ENCODE measurements around the gene SHANK1. TPM values are rescaled to one million over a fixed set of nuclear protein-coding genes. Genes with fewer than 3 reads are reported as not detected.

SHANK1 gene
- total RNA-seq, 4 donors from 2014 or later, result 0.10 to 0.45 TPM; not detected in 2

DNA sequence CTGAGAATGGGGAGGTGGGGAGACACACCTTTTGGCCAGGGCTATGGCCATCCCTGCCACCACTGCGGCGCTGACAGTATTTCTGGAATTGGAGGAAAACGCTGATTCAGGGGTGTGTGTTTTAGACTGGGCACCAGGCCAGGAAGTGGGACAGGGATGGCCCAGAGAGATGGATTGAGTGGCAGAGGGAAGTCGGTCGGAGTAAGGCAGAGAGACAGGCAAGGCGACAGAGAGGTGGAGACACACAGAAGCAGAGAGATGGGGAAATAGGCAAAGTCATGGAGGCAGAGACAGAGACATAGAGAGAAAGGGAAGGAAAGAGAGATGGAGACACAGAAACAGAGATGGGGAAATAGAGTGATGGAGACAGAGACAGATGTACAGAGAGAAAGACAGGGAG is 74.5 kb downstream of the SHANK1 start:
- H3K36me3 ChIP-seq, result no peaks in the 10 kb centered on the region
- H3K4me1 ChIP-seq, result no peaks in the 10 kb centered on the region
- H3K27me3 ChIP-seq, result no peaks in the 10 kb centered on the region
- 69 to 74% methylated on average over 6 of the region's 6 CpGs for WGBS, 2 donors
- no peak overlapping the region for H3K4me3 ChIP-seq (replicated peaks in 1 of 3)
- no peak for DNase-seq
- no peaks in the 10 kb centered on the region for H3K9me3 ChIP-seq
- intact Hi-C loops (cut with DNase I), result no loop called here
- no peak for TF ChIP-seq POLR2A (IDR thresholded peaks at IDR 0.05)
- TF ChIP-seq, protein P1, sequence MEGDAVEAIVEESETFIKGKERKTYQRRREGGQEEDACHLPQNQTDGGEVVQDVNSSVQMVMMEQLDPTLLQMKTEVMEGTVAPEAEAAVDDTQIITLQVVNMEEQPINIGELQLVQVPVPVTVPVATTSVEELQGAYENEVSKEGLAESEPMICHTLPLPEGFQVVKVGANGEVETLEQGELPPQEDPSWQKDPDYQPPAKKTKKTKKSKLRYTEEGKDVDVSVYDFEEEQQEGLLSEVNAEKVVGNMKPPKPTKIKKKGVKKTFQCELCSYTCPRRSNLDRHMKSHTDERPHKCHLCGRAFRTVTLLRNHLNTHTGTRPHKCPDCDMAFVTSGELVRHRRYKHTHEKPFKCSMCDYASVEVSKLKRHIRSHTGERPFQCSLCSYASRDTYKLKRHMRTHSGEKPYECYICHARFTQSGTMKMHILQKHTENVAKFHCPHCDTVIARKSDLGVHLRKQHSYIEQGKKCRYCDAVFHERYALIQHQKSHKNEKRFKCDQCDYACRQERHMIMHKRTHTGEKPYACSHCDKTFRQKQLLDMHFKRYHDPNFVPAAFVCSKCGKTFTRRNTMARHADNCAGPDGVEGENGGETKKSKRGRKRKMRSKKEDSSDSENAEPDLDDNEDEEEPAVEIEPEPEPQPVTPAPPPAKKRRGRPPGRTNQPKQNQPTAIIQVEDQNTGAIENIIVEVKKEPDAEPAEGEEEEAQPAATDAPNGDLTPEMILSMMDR (IDR thresholded peaks at IDR 0.05), result no peak
- H3K27ac ChIP-seq, result no peak overlapping the region

DNA sequence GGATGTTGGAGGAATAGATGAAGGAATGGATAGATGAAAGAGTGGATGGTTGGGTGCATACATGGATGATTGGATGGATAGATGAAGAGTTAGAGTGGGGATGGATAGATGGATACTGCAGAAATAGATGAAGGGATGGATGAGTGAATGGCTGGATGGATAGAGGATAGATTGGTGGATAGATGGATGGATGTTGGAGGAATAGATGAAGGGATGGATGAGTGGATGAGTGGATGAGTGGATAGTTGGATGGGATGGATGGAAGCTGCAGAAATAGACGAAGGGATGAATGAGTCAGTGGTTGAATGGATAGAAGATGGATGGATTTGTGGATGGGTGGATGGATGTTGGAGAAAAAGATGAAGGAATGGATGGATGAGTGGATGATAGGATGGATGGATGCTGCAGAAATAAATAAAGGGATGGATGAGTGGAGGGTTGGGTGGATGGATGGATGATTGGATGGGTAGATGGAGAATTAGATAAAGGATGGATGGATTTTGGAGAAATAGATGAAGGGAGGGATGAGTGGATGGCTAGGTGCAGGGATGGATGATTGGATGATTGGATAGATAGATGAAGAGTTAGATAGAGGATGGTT is 75.2 kb downstream of the SHANK1 start:
- Histone ChIP-seq H3K4me3 (replicated peaks in 1 of 3) (no peak overlapping the region), H3K27ac (no peak overlapping the region), H3K9me3 (no peaks in the 10 kb centered on the region), H3K4me1 (no peaks in the 10 kb centered on the region), H3K27me3 (no peaks in the 10 kb centered on the region), H3K36me3 (no peaks in the 10 kb centered on the region)
- intact Hi-C loops (cut with DNase I), result no loop called here
- no peak for DNase-seq
- WGBS, 2 donors, result 34 to 41% methylated on average over 1 of the region's 1 CpG
- TF ChIP-seq POLR2A (IDR thresholded peaks at IDR 0.05), result no peak
- TF ChIP-seq, protein P1 (IDR thresholded peaks at IDR 0.05), result no peak

GRCh38 chr19:50640368-50640767 is 79.2 kb downstream of the SHANK1 start:
- WGBS, 2 donors, result 72 to 74% methylated on average over 2 of the region's 2 CpGs
- TF ChIP-seq, protein P1 (IDR thresholded peaks at IDR 0.05), result no peak
- no peak for TF ChIP-seq POLR2A (IDR thresholded peaks at IDR 0.05)
- no peak for DNase-seq
- peaks cover 0 to 2% of the 10 kb centered on the region in 2 donors for H3K4me1 ChIP-seq
- H3K36me3 ChIP-seq, result no peaks in the 10 kb centered on the region
- H3K9me3 ChIP-seq, result no peaks in the 10 kb centered on the region
- no peak overlapping the region for H3K27ac ChIP-seq
- H3K27me3 ChIP-seq, result no peaks in the 10 kb centered on the region
- H3K4me3 ChIP-seq (replicated peaks in 1 of 3), result no peak overlapping the region
- intact Hi-C loops (cut with DNase I), result no loop called here

DNA sequence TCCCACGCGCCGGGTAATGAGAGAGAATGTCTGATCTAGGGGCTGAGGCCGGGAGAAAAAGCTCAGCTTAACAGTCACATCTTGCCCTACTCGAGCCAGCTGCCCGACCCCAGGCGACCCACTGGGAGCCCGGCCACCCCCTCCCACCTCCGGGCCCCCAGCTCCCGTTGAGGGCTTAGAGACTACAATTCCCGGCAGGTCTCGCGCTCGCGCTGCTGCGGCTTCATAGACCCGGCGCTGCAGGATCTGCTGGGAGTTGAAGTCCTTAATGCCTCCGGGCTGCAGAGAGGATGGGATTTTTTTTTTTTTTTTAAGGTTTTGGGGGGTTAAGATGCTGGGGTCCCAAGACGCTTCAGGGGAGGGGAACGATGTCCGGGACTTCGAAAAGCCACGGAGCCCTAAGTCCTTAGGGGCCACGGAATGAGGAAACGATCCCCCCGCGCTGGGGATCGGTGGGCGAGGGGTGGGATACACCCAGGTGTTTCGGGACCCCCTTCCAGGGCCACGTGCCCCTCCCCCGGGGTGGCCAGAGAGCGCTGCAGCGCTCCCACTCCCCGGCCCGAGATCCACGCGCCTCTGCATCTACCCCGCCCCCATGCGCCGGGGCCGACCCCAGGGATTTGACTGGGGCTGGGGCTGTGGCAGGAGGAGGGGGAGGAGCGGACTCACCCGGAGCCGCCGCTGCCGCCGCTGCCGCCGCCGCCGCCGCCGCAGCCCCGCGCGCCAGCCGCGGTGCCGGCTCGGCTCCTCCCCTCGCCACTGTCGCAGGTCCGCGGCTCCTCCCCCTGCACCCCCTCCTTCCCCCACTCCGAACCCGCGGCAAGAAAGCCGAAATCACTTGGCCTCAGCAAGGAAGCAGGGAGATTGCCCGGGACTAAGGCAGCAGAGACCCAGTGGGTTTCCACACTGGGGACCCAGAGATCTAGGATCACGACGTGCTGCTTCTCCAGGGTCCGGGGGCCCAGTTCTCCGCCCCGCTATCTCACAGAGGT is 80.2 kb downstream of the SHANK1 start, which contains the start of gene SYT3:
SYT3 (minus strand) TSS at position 761 of the 992 bp plus-strand sequence. CDS start 2,470 bp downstream, outside the sequence.
- TF ChIP-seq, protein P1 (IDR thresholded peaks at IDR 0.05), result no peak
- no peak for TF ChIP-seq POLR2A (IDR thresholded peaks at IDR 0.05)
- peak within 1 kb of the TSS in 1 of 3 donors; percentile 19 for H3K4me3 ChIP-seq (replicated peaks in 1 of 3)
- peaks cover 0 to 2% of the 10 kb centered on the region in 2 donors for H3K4me1 ChIP-seq
- no peak within 1 kb of the TSS for H3K27ac ChIP-seq
- H3K27me3 ChIP-seq, result no peaks in the 10 kb centered on the region
- H3K36me3 ChIP-seq, result no peaks in the 10 kb centered on the region
- peak; percentile 17 to 47 for DNase-seq
- intact Hi-C loops (cut with DNase I), result no loop called here
- no peaks in the 10 kb centered on the region for H3K9me3 ChIP-seq
- 3 to 6% methylated on average over 13 to 25 of the region's 76 CpGs for WGBS, 2 donors

All from thyroid gland (tissue), 4 donors.